Esophagus (tissue), 2 donors: Measurements from ENCODE around the gene PSMA1. TPM values are rescaled to one million over a fixed set of nuclear protein-coding genes. Genes with fewer than 3 reads are reported as not detected.
A peak's percentile ranks its signal among the peaks of the same experiment; 100 is the strongest.
"Not testable (repeated sequence)": the region's sequence is repeated elsewhere in the genome, so short reads cannot be mapped to it uniquely, and the experiment has no call there.

ENCODE experiments used
- H3K27ac ChIP-seq, 2 donors: one replicate each; pipeline ENCODE4 v1.5.1; 2013; ENCODE audit warnings: low read depth in 2 of 2, mild to moderate bottlenecking in 2 of 2, inconsistent platforms in 1 of 2, low read length in 1 of 2, moderate library complexity in 1 of 2
- H3K27me3 ChIP-seq, 2 donors: one replicate each; pipeline ENCODE4 v1.6.1; 2013; ENCODE audit warnings: low read length in 2 of 2, control low read depth in 1 of 2, mild to moderate bottlenecking in 1 of 2; ENCODE audit not compliant: insufficient read depth in 2 of 2, control insufficient read depth in 1 of 2
- H3K36me3 ChIP-seq, 2 donors: one replicate each; pipeline ENCODE4 v1.6.1; 2013; ENCODE audit warnings: low read length in 1 of 2; ENCODE audit not compliant: control insufficient read depth in 2 of 2, insufficient read depth in 2 of 2
- H3K4me1 ChIP-seq, 2 donors: one replicate each; pipeline ENCODE4 v1.6.1; 2013; ENCODE audit warnings: low read length in 1 of 2; ENCODE audit not compliant: control insufficient read depth in 2 of 2, insufficient read depth in 2 of 2
- H3K4me3 ChIP-seq, 2 donors: one replicate each; pipeline ENCODE4 v1.5.1; 2013; ENCODE audit warnings: low read length in 2 of 2, mild to moderate bottlenecking in 2 of 2, low read depth in 1 of 2, moderate library complexity in 1 of 2
- H3K9me3 ChIP-seq, 2 donors: one replicate each; pipeline ENCODE4 v1.6.1; 2013; ENCODE audit warnings: mild to moderate bottlenecking in 2 of 2, low read depth in 1 of 2, low read length in 1 of 2, moderate library complexity in 1 of 2; ENCODE audit not compliant: control insufficient read depth in 2 of 2, insufficient read depth in 1 of 2
- WGBS, 2 donors: extraction: QIAGEN DNeasy Blood & Tissue Kit; methylation state at CpG; one replicate each; pipeline ENCODE4 v1.1.7; 2013; 5-methylcytosine and 5-hydroxymethylcytosine counted together
- polyA plus RNA-seq, 2 donors: library from polyadenylated mRNA; stranded (reverse); fragments of 200-250 nt; gene quantifications; one replicate each; pipeline ENCODE4 v1.2.3, GENCODE V29; 2013
- donor health status: healthy with polysubstance abuse.
- donor health status: Bipolar disorder and iron deficiency.

Gene PSMA1
- 100 to 1,000 TPM; 111 to 146 TPM for polyA plus RNA-seq

GRCh38 chr11:14519917-14520746, at the start of gene PSMA1:
Gene PSMA1, minus strand, starts transcription at chr11:14520386. Its CDS starts 87 bp downstream, at chr11:14520299.
- no peaks in the 10 kb centered on the region for H3K4me1 ChIP-seq
- peaks cover 3 to 4% of the 10 kb centered on the region in 2 donors for H3K36me3 ChIP-seq
- no peaks in the 10 kb centered on the region for H3K27me3 ChIP-seq
- H3K9me3 ChIP-seq = no peaks in the 10 kb centered on the region
- WGBS, 2 donors = 0 to 1% methylated on average over 56 of the region's 56 CpGs
- H3K27ac ChIP-seq = peak within 1 kb of the TSS; percentile 86 to 97
- peak within 1 kb of the TSS; percentile 79 to 99 for H3K4me3 ChIP-seq

DNA sequence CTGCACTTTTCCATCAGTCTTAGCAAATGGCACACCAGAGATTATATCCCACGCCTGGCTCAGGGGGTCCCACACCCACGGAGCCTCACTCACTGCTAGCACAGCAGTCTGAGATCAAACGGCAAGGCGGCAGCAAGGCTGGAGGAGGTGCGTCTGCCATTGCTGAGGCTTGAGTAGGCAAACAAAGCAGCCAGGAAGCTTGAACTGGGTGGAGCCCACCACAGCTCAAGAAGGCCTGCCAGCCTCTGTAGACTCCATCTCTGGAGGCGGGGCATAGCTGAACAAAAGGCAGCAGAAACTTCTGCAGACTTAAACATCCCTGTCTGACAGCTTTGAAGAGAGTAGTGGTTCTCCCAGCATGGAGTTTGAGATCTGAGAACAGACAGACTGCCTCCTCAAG, 49.3 kb upstream of the PSMA1 start:
- H3K27me3 ChIP-seq, H3K27ac ChIP-seq, H3K9me3 ChIP-seq, H3K4me3 ChIP-seq, H3K4me1 ChIP-seq, H3K36me3 ChIP-seq: not testable (repeated sequence)
- WGBS, 2 donors = 68 to 73% methylated on average over 6 of the region's 6 CpGs

DNA sequence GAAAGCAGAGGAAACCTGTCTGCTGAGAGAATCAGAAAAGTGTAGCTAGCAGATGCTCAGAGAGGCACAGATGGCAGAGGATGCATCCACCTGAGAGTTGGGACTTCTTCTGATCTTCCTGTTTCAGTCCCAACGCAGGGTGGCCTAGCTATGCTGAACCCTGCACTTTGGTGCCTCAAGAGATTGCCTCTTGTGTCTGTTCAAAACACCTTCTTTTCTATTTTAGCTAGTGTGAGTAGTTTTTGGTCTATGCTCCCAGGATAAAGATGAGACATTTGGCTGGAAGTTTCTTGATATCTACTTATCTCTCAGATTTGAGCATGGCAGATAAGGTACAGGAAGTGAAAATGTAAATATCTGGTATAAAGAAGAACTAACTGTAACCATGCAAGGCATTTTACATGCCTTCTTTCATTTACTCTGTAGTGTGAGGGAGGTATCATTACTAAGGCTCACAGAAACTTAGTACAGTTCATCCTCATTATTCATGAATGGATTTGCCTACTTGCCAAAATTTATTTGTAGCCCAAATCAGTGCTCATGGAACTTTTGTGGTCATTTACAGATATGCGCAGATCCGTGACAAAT, 47.0 kb upstream of the PSMA1 start:
- WGBS, 2 donors = 87 to 90% methylated on average over 3 of the region's 3 CpGs
- no peak overlapping the region for H3K27ac ChIP-seq
- H3K4me1 ChIP-seq = no peaks in the 10 kb centered on the region
- no peaks in the 10 kb centered on the region for H3K9me3 ChIP-seq
- H3K36me3 ChIP-seq = no peaks in the 10 kb centered on the region
- no peak overlapping the region for H3K4me3 ChIP-seq
- no peaks in the 10 kb centered on the region for H3K27me3 ChIP-seq

- Histone ChIP-seq H3K9me3 (no peaks in the 10 kb centered on the region), H3K27ac (no peak overlapping the region), H3K36me3 (no peaks in the 10 kb centered on the region), H3K27me3 (no peaks in the 10 kb centered on the region), H3K4me1 (no peaks in the 10 kb centered on the region), H3K4me3 (no peak overlapping the region)
- WGBS, 2 donors = 64 to 70% methylated on average over 3 of the region's 3 CpGs
These were observed 46.3 kb upstream of the PSMA1 start for GRCh38 chr11:14566331-14567063.

- Histone ChIP-seq H3K4me3 (no peak overlapping the region), H3K27me3 (no peaks in the 10 kb centered on the region), H3K27ac (no peak overlapping the region), H3K9me3 (no peaks in the 10 kb centered on the region), H3K4me1 (no peaks in the 10 kb centered on the region), H3K36me3 (no peaks in the 10 kb centered on the region)
- WGBS, 2 donors = 86 to 88% methylated on average over 2 of the region's 2 CpGs
These were observed 45.7 kb upstream of the PSMA1 start for GRCh38 chr11:14565845-14566244.

GRCh38 chr11:14555818-14556217, 35.6 kb upstream of the PSMA1 start:
- H3K4me1 ChIP-seq = no peaks in the 10 kb centered on the region
- H3K27ac ChIP-seq = no peak overlapping the region
- H3K27me3 ChIP-seq = no peaks in the 10 kb centered on the region
- H3K4me3 ChIP-seq = no peak overlapping the region
- no peaks in the 10 kb centered on the region for H3K9me3 ChIP-seq
- no peaks in the 10 kb centered on the region for H3K36me3 ChIP-seq
- 68 to 79% methylated on average over 1 of the region's 1 CpG for WGBS, 2 donors

DNA sequence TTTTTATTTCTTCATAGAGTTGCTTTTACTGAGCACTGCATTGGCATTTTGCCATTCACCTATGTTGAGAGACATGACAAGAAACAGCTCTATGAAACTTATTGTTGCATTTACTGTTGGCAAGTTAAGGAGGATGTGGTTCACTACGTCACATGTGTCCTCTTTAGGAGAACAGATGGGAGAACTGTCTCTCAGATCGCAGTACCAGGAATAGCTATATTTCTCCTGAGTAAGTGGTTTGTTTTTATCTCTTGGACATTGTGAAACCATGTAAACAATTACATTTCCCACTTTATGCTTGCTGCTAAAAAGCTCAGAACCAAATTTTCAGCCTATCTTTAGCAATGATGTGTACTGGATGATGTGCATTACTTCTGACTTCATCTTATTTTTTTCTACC, 34.8 kb upstream of the PSMA1 start:
- H3K4me3 ChIP-seq = no peak overlapping the region
- no peak overlapping the region for H3K27ac ChIP-seq
- H3K4me1 ChIP-seq = no peaks in the 10 kb centered on the region
- no peaks in the 10 kb centered on the region for H3K9me3 ChIP-seq
- WGBS, 2 donors = 55 to 68% methylated on average over 2 of the region's 2 CpGs
- no peaks in the 10 kb centered on the region for H3K27me3 ChIP-seq
- no peaks in the 10 kb centered on the region for H3K36me3 ChIP-seq

DNA sequence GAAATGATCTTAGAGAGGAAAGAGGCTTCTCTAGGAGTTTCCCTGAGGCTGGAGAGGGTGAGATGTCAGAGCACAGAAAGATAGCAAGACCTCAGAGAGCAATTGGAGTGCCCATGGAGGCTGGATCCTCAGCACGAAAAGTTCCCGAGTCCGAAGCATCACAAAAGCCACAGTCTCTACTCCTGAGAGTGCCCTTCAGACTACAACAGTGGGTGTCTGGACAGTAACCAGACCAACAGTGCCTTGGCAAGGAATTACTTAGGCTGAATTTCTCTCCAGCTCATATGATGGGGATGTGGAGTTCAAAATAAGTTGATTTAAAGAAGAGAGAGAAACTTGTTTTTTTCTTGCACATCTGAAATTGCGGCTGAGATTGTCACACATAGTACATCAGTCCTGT, 31.9 kb upstream of the PSMA1 start:
- Histone ChIP-seq H3K36me3 (no peaks in the 10 kb centered on the region), H3K27me3 (no peaks in the 10 kb centered on the region), H3K9me3 (no peaks in the 10 kb centered on the region), H3K27ac (peak overlapping the region in 1 of 2 donors; percentile 44), H3K4me1 (no peaks in the 10 kb centered on the region), H3K4me3 (no peak overlapping the region)
- WGBS, 2 donors = 80 to 91% methylated on average over 4 of the region's 4 CpGs

- Histone ChIP-seq H3K4me3 (no peak overlapping the region), H3K27ac (no peak overlapping the region), H3K27me3 (no peaks in the 10 kb centered on the region), H3K9me3 (no peaks in the 10 kb centered on the region), H3K4me1 (no peaks in the 10 kb centered on the region), H3K36me3 (no peaks in the 10 kb centered on the region)
- WGBS, 2 donors = 44 to 45% methylated on average over 2 of the region's 2 CpGs
These were observed 31.2 kb upstream of the PSMA1 start for GRCh38 chr11:14551380-14551779.
